Measurements from ENCODE around the gene C2CD5. TPM values are rescaled to one million over a fixed set of nuclear protein-coding genes. Genes with fewer than 3 reads are reported as not detected.
"Not testable (repeated sequence)": the region's sequence is repeated elsewhere in the genome, so short reads cannot be mapped to it uniquely, and the experiment has no call there.

Gene C2CD5
- total and polyA plus RNA-seq, 10 donors, result 21.2 to 76.3 (median 46.9) TPM

DNA sequence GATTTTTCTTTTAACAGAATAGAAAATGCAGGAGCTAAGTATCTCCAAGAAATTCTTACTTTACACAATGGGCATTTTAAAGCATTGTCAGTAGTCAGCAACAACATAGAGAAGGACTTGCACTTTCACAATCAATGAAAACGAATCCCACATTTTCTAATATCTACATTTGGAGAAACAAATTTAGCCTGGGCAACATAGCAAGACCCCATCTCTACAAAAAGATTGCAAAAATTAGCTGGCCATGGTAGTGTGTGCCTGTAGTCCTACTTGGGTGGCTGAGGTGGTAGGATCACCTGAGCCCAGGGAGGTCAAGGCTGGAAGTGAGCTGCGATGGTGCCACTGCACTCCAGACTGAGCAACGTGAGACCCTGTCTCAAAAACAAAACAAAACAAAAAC, 30.6 kb upstream of the C2CD5 start:
- H3K4me1 ChIP-seq, result no peaks in the 10 kb centered on the region
- WGBS, 5 donors, result 85 to 94% (median 87%) methylated on average over 3 of the region's 3 CpGs
- no peaks in the 10 kb centered on the region for H3K27me3 ChIP-seq (replicated peaks in 1 of 7)
- intact Hi-C loops (cut with DNase I; ENCODE audit: low total_unique reads), result no loop called here
- no peaks in the 10 kb centered on the region for H3K9me3 ChIP-seq
- no peak overlapping the region for H3K27ac ChIP-seq
- TF ChIP-seq POLR2AphosphoS5 (IDR thresholded peaks at IDR 0.05), result no peak
- no peak for TF ChIP-seq POLR2A (IDR thresholded peaks at IDR 0.05)
- TF ChIP-seq, protein P1, sequence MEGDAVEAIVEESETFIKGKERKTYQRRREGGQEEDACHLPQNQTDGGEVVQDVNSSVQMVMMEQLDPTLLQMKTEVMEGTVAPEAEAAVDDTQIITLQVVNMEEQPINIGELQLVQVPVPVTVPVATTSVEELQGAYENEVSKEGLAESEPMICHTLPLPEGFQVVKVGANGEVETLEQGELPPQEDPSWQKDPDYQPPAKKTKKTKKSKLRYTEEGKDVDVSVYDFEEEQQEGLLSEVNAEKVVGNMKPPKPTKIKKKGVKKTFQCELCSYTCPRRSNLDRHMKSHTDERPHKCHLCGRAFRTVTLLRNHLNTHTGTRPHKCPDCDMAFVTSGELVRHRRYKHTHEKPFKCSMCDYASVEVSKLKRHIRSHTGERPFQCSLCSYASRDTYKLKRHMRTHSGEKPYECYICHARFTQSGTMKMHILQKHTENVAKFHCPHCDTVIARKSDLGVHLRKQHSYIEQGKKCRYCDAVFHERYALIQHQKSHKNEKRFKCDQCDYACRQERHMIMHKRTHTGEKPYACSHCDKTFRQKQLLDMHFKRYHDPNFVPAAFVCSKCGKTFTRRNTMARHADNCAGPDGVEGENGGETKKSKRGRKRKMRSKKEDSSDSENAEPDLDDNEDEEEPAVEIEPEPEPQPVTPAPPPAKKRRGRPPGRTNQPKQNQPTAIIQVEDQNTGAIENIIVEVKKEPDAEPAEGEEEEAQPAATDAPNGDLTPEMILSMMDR (IDR thresholded peaks at IDR 0.05 in 8 of 11, conservative IDR thresholded peaks at IDR 0.05 in 3 of 11), result no peak
- no peak overlapping the region for H3K4me3 ChIP-seq
- no peak for DNase-seq
- no peaks in the 10 kb centered on the region for H3K36me3 ChIP-seq

DNA sequence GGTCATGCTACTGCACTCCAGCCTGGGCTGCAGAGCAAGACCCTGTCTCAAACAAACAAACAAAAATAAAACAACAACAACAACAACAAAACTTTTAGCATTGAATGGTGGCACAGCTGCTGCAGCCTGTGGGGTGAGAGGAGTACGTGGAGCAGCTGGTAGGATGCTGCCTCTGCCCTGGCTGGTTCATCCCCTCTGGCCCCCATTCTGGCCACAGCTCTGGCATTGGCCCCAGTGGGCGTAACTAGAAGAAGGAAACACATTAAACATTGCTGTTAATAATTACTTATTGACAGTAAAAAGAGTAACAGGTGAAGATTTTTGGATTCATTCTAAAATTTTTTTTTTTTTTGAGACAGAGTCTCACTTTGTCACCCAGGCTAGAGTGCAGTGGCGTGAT, 28.8 kb upstream of the C2CD5 start:
- no peak for DNase-seq
- 75 to 86% (median 80%) methylated on average over 3 of the region's 3 CpGs for WGBS, 5 donors
- H3K4me1 ChIP-seq, result no peaks in the 10 kb centered on the region
- H3K4me3 ChIP-seq, result no peak overlapping the region
- intact Hi-C loops (cut with DNase I; ENCODE audit: low total_unique reads), result no loop called here
- H3K9me3 ChIP-seq, result peaks cover 0 to 8% (median 0%) of the 10 kb centered on the region in 8 donors
- H3K36me3 ChIP-seq, result no peaks in the 10 kb centered on the region
- no peak for TF ChIP-seq POLR2AphosphoS5 (IDR thresholded peaks at IDR 0.05)
- TF ChIP-seq, protein P1 (IDR thresholded peaks at IDR 0.05 in 8 of 11, conservative IDR thresholded peaks at IDR 0.05 in 3 of 11), result no peak
- no peak for TF ChIP-seq POLR2A (IDR thresholded peaks at IDR 0.05)
- no peak overlapping the region for H3K27ac ChIP-seq
- no peaks in the 10 kb centered on the region for H3K27me3 ChIP-seq (replicated peaks in 1 of 7)

DNA sequence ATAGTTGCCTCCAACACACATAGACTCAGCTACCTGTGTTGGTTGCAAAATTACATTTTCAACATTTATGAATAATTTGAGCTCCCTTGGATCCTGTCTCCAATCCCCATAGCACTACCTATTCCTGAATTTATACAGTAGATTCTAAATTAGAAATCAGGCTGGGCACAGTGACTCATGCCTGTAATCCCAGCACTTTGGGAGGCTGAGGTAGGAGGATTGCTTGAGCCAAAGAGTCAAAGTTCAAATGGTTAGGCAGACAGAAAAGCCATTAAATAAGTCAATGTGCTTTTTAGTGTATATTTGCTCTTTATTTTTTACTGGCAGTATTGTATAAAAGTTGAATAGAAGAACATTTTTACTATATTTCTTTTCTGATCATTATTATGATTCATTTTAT, 24.9 kb upstream of the C2CD5 start:
- Histone ChIP-seq H3K4me3 (no peak overlapping the region), H3K36me3 (no peaks in the 10 kb centered on the region), H3K9me3 (peaks cover 0 to 18% (median 0%) of the 10 kb centered on the region in 8 donors), H3K27me3 (replicated peaks in 1 of 7) (no peaks in the 10 kb centered on the region), H3K4me1 (no peaks in the 10 kb centered on the region), H3K27ac (no peak overlapping the region)
- no peak for TF ChIP-seq POLR2A (IDR thresholded peaks at IDR 0.05)
- no peak for TF ChIP-seq POLR2AphosphoS5 (IDR thresholded peaks at IDR 0.05)
- TF ChIP-seq, protein P1 (IDR thresholded peaks at IDR 0.05 in 8 of 11, conservative IDR thresholded peaks at IDR 0.05 in 3 of 11), result no peak
- intact Hi-C loops (cut with DNase I; ENCODE audit: low total_unique reads), result no loop called here
- no peak for DNase-seq

DNA sequence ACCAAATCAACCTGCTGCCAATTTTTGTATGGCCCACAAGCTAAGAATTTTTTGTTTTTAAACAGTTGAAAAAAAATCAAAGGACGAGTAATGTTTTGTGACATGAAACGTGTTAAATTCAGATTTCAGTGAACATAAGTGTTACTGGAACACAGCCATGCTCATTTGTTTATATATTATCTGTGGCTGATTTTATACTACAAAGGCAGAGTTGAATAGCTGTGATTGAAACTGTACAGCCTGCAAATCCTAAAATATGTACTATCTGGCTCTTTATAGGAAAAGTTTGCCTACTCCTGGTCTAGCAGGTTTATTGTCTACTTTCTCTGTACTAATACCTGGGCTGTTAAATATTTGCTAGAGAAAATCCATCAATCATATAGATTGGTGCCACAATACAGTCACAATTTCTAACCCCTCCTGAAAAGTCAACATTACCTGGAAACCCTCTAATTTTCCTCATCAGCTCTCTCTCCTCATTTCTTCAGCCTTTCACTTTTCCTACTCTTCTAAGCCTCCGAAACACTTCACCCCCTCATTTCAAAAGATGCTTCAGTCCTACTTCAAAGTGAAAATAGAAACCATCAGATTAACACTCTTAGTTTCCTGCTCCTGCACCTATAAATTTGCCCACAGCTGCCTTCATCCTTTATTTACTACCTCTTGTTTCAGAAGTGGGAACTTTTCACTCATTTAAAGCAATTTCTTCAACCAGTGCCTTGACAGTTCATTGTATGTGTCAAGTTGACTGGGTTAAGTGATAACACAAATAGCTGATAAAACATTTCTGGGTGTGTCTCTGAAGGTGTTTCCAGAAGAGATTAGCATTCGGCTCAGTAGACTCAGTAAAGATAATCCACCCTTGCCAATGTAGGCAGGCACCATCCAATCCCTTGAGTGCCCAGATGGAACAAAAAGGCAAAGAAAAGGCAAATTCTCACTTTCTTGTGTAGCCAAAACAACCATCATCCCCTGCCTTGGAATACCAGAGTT, 18.0 kb upstream of the C2CD5 start:
- no peak for TF ChIP-seq POLR2AphosphoS5 (IDR thresholded peaks at IDR 0.05)
- TF ChIP-seq POLR2A (IDR thresholded peaks at IDR 0.05), result no peak
- TF ChIP-seq, protein P1 (IDR thresholded peaks at IDR 0.05 in 8 of 11, conservative IDR thresholded peaks at IDR 0.05 in 3 of 11), result no peak
- Histone ChIP-seq H3K4me1 (no peaks in the 10 kb centered on the region), H3K36me3 (no peaks in the 10 kb centered on the region), H3K27ac (no peak overlapping the region), H3K9me3 (peaks cover 0 to 1% (median 0%) of the 10 kb centered on the region in 8 donors), H3K27me3 (replicated peaks in 1 of 7) (no peaks in the 10 kb centered on the region), H3K4me3 (no peak overlapping the region)
- DNase-seq, result no peak
- intact Hi-C loops (cut with DNase I; ENCODE audit: low total_unique reads), result no loop called here
- 69 to 82% (median 72%) methylated on average over 4 of the region's 4 CpGs for WGBS, 5 donors

DNA sequence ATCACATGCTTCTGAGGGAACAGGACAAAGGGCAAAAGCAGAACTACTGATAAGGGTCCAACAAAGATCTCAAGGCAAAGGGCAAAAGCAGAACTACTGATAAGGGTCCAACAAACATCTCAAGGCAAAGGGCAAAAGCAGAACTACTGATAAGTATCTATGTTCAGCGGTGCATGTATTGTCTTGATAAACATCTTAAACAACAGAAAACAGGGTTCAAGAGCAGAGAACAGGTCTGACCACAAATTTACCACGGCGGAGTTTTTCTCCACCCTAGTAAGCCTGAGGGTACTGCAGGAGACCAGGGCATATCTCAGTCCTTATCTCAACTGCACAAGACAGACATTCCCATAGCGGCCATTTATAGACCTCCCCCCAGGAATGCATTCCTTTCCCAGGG, 10.4 kb upstream of the C2CD5 start:
- peaks cover 0 to 33% (median 28%) of the 10 kb centered on the region in 8 donors for H3K9me3 ChIP-seq
- DNase-seq; H3K4me1 ChIP-seq; H3K27me3 ChIP-seq (replicated peaks in 1 of 7); H3K27ac ChIP-seq; intact Hi-C loops (cut with DNase I; ENCODE audit: low total_unique reads); H3K4me3 ChIP-seq; H3K36me3 ChIP-seq: not testable (repeated sequence)
- WGBS, 5 donors, result 78 to 88% (median 80%) methylated on average over 4 of the region's 4 CpGs

All from spleen (tissue), 11 donors.